ENCODE results near the gene BRD1.
A peak's percentile ranks its signal among the peaks of the same experiment; 100 is the strongest.

The BRD1 gene

GRCh38 chr22:49727191-49727880 lies 100.3 kb downstream of the BRD1 start:
- no peak for DNase-seq (ENCODE audit: low spot score)

- DNase-seq (ENCODE audit: low spot score), result no peak
Observed at GRCh38 chr22:49726701-49727101, 101.0 kb downstream of the BRD1 start.

GRCh38 chr22:49726022-49726681 lies 101.5 kb downstream of the BRD1 start:
- no peak for DNase-seq (ENCODE audit: low spot score)

DNA sequence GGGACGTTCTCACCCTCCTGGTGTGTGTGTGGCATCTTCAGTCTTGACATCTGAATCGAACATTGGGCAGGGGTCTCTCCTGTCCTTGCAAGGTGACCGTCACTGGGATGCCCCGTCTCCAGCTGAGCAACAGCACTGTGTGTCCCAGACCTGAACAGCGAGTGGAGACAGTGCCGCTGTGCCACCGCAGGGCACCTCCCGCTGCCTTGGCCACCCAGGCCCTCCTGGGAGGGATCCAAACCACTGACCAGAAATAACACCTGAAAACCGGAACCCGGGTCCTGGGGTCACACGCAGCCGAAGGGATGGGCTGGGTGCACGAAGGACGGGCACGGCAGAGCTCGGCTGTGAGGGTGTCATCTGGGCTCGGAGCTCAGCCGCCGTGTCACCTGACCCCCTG lies 102.2 kb downstream of the BRD1 start:
- no peak for DNase-seq (ENCODE audit: low spot score)

DNA sequence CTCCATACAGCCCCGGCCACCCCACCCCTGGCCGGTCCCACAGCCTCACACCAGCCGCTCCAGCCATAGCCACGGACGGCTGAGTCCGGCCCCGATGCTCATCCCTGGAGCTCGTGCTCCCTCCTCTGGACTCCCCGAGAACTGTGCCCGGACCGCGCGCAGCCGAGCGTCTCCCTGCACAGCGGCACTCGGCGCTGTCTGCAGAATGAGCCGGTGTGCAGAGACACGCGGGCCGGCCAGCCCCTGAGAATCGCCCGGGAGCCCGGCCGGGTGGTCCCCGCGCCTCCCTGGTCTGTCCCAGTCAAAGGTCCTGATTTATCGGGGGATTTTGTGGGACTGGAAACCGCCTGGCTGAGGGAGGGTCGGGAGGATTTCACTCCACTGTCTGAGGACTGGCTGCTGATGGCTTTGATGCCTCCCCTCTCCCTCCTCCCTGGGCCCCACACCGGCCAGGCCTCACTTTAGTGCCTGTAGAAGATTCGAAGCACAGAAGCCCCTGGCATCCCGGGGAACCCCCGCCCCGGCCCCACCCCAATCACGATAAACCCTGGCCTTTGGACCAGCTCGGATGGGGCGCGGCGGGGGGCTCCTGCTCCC lies 102.7 kb downstream of the BRD1 start:
- peak; percentile 81 for DNase-seq (ENCODE audit: low spot score)

DNA sequence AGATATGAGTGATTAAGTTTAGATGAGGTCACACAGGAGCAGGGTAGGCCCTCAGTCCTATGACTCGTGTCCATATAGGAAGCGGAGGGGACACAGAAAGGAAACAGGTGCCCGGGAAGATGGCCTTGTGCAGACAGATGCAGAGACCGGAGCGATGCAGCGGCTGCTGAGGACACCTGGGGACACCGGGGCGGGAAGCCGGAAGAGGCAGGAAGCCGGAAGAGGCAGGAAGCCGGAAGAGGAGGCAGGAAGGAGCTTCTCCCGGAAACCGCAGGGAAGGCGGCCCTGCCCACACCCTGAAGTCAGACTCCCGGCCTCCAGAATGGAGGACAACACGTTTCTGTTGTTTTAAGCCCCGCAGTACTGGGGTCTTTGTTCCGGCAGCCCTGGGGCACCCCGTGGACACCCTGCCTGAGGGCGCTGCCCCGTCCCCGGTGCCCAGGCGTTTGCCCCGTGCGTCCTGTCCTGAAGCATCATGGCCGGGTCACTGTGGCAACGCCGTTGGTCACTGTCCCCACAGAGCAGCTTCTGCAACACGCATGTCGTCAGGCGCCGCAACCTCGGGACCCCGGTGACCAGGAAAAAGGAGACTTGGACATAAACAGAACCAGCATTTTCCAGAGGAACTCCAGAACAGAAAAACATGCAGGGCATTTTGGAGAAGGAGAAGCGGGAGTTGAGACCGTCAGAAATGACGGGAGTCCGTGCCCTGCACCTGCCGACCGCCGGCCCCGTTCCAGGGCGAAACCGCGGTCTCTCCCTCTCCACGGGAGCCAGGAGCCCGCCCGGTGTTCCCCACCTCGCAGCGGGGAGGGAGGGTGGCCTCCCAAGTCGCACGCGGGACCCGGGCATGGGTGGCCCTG lies 103.4 kb downstream of the BRD1 start:
- DNase-seq (ENCODE audit: low spot score), result no peak

DNA sequence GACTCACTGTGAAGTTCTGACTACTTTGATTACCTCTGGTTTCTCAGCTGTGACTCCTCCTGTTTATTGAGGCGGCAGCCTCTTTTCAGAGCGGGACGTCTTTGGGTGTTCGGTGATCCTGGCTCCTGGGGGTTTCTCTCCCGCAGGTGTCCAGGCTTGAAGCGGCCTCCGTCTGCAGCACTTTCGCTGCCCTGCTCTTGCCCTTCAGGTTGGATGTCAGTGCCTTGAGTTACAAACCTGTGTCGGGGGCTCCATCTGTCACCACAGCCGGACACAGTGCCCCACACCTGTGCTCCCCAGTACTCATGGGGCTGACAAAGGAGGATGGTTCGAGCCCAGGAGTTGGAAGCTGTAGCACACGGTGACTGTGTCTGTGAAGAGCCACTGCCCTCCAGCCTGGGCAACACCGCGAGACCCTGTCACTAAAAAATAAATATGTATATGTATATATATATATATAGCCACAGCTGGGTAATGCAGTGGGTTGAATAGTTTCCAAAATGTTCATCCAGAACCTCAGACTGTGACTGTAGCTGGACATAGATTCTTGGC lies 104.1 kb downstream of the BRD1 start:
- DNase-seq (ENCODE audit: low spot score), result no peak

Data from hepatic stellate cell (primary cell).